ENCODE measurements around the gene DHRS12.

DHRS12 gene

DNA sequence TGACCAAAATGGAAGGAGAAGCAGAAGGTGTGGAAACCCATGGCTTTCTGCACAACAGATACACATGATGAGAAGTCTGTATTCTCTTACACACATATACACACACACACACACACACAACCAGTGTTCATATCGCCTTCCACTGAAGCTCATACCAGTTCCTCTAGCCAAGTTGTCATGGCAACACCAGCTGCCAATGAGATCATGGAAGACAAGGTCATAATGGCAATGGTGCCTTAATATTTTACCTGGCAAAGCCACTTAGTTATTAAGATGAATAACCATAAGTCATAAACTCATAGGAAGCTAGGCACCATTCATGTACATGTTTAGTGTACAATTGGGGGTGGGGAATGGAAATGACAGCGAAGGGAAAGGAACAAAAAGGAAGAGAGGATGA is 2.6 kb upstream of the DHRS12 start:
- peak in 4 of 6 experiments; percentile 8 to 27 (median 18) for DNase-seq

DNA sequence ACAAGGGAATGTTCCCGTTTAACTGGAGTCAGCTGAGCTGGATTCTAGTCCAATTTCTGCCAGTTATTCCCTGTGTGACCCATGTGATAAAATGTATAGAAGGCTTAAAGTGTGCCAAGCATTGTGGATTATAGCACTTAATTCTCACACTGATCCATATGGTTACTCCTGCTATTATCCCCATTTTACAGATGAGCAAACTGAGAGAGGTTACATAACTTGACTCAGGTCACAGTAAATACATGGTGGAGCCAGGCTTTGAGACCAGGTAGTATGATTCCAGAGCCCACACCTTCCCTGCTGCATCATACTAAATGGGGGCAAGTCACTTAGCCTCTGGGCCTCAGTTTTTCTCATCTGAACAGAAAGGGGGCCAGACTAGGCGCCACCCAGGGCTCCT is 2.0 kb upstream of the DHRS12 start:
- no peak for DNase-seq

DNA sequence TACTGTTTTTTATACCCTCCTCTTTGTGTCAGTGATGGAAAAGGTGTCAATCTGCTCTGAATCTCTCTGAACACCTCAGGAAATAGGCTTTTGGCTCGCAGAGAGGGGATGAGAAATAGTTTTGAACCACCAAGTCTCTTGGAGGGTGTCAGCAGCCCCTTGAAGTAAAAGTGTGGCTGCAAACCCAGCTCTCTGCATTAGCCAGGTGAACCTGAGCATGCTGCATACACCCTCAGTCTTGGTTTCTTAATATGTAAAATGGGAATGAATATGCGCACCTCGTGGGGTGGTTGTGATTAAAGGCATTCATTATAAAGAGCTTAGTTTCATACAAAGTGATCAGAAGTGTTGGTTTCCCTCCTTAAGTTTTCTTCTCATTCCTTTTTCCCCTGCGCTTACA is 1.4 kb upstream of the DHRS12 start:
- DNase-seq, result peak in 1 of 6 experiments; percentile 58

DNA sequence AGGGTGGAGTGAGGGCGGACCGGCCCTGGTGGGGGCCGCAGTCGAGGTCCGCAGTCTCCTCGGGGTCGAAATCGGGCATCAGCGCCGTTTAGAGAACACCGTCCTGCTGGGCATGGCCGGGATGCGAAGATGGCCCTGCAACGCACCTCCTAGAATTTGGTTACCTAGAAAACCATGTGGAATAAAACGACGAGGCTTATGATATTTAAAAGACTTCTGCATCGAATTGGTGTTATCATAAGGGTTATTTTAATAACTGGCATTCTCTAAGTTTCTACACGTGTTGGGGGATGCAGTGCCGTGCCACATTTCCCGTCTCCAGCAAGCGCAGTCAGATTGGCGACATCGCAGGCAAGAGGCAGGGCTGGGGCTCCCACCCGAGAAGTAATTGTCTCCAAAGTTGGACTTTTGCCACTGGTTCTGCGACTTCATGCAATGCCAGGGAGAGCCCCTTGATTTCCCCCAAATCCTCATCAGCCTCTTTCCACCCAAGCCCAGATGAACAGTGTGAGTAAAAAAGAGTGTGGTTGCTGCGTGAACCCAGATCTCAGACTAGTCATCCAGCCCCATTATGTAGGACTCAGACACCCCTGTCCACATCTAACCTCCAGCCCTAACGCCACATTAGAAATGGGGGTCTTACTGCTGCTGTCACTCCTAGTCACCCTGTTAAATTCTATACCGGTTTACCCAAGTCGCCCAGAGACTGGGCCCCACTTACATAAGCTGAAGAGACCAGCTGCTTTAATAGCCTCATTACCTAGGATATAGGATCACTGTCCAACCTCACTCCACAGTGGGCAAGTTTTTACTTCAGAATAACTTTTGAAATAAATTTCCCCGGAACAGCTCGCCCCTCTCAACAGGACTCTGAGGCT is 571 bp upstream of the DHRS12 start:
- peak in 4 of 6 experiments; percentile 31 to 81 (median 57) for DNase-seq

DNA sequence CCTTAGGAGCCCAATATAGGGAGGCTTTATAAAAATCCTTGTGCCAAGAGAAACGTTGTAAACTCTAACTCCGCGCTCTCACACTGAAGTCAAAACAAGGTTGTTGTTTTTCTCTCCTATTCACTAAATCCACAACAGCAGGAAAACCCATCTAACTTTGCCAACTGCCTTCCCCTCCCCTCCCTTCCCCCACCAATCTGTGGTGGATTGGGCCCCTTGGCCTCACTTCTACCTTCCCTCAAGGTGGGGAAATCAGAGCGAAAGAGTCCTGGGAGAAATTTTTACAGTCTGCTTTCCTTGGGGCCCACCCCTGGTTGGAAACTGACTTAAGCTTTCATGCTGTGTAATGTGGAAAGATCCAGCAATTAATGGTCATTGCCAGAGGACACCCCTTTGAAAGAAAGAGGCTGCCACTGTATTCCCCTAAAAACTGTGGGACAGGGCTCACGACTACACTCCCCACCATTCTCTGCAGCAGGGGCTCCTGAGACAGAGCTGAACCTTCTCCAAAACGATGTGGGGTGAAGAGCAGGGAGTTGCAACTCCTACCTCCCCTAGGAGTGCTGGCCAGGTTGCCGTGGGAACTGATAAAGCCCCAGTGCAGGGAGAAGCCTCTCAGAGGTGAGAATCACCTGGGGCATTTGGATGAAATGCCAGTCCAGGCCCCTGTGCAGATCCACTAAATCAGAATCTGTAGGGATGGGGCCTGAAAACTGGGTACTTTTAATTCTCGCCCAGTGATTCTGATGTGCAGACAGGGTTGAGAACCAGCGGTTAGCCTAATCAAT is 1.1 kb downstream of the DHRS12 start:
- DNase-seq, result no peak

DNA sequence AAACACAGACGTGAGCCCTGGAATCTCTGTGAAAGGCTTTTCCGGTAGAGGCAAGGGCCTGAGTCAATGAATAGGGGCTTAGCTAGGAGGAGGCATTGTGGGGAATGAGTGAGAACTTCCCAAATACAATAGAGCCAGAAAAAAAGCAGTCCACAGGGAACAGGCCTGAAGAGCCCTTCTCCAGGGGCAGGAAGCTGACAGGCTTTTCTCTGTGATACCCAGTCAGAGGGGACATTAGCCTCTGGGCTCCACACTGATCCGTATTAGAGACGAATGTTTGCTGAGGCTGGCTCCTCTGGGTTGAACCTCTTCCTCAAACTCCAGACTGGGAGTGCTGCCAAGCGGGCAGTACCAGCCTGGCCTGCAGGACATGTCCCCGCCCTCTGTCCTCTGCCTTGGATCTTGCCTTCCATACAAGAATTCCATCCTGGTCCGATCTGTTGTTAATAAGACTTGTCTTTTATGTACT is 2.3 kb downstream of the DHRS12 start:
- no peak for DNase-seq

DNA sequence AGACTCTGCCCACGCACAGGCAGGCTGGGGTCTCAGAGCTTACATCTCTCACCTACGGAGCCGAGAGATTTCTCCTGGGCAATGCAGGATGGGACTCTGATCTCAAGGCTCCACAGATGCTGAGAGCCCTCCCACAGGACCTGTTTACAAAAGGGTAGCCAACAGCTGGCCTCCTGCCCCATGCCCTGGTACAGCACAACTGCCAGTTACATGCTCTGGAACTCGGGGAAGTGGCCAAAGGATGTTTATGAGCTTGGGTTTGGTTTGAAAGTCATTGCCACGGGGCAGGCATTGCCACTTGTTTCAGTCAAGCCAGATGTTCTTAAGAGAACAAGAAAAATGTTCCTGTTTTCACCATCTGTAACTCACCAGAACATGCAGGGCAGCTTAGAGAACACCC is 3.5 kb downstream of the DHRS12 start:
- no peak for DNase-seq

DNA sequence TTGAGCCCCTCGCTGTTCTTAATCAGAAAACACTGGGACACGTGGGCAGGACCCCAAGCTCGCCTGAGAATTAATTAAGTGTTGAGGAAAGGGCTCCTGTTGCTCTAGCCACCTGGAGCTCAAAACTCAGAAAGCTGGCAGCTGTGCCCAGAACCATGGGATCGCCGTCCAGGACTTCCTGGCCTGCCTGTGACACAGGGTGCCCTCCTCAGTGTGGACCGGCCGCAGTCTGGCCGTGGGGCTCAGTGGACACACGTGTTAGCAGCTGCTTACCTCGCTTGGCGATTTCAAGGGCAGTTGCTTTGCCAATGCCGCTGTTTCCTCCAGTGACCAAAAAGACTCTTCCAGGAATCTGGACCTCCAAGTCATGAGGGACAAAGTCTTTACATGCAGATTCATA is 4.7 kb downstream of the DHRS12 start:
- no peak for DNase-seq

DNA sequence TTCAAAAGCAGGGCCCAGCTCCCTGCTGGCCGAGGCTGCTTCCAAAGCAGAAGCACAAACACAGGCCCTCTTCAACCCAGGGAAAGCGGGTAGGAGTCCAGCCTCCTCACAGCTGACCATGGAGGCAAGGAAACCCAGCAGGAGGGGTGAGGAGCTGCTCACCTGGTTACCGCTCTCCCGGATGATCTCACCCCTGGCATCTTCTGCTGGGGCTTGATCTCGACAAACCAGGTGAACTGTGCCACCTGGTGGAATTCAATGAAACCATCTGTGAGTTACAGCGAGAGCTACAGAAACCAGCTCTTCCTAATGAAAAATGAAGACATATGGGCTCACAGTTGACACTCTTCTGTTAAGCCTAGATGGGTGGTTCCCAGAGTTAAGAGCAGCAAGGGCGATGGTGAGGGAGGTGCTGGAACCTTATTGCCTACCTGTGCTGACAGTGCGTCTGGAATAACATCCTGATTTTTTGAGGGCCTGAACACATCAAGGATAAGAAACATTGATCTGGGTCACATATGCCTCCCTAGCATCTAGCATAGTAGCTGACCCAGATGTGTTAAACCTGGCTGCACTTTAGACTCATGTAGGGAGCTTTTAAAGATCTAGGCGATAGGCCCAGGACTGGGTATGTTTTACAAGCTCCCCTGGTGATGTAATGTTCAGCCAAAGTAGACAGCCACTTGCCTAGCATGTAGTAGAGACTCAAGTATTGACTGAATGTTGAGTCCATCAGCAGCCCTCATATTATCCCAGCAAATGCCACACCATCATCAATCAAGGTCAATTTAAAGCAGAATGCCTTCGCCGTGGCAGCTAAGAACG is 6.1 kb downstream of the DHRS12 start:
- peak; percentile 36 to 62 (median 44) for DNase-seq

DNA sequence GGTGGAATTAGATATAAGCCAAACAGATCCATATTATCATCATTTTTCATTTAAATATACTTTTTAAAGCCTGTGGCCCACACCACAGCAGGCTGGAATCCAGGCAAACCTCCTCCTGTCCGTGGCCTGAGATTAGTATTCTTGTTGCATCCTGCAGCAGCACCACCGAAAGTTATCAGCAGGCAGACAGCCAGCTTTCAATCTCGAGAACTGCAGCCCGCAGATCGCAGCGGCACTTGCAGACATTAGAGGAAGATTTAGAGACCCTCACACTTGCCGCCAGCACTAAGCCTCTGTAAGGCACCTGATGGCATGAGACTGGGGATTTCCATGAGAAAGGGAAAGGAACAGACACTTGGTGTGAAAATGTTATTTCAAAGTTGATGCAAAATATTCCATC is 7.4 kb downstream of the DHRS12 start:
- no peak for DNase-seq

DNA sequence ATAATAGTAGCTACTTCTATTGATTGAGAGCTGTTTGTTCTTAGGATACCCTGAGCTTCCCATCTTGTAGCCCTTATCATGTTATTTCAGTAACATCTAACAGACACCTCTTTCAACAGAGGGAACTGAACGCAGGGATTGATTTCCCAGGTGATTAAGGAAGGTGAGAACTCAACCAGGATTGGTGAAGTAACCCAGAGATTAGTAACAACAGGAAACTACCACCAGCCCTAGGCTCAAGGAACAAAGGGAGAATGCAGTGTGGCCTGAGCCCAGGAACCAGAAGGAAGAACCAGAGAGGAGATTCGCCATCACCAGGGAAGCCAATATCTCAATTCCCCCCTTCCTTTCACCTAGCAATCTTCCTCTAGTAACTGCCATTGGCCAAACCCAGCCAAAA is 8.5 kb downstream of the DHRS12 start:
- no peak for DNase-seq

DNA sequence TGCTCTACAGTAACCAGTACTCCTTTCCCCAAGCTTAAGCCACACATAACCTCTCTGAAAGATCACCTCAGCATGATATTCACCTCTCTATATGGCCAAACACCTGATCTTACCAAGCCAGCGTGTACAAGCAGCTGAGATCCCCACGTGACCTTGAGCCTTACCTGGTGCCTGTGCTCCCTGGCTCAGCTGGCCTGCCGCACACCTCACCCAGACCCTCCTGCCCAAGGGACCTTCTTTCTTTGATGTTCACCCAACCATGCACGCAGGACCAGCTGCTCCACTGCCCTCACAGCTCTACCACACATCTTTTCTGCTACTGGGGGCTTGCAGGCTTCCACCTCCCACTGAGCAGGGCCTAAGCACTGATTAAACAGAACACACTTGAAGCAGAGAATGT is 9.0 kb downstream of the DHRS12 start:
- DNase-seq, result no peak

DNA sequence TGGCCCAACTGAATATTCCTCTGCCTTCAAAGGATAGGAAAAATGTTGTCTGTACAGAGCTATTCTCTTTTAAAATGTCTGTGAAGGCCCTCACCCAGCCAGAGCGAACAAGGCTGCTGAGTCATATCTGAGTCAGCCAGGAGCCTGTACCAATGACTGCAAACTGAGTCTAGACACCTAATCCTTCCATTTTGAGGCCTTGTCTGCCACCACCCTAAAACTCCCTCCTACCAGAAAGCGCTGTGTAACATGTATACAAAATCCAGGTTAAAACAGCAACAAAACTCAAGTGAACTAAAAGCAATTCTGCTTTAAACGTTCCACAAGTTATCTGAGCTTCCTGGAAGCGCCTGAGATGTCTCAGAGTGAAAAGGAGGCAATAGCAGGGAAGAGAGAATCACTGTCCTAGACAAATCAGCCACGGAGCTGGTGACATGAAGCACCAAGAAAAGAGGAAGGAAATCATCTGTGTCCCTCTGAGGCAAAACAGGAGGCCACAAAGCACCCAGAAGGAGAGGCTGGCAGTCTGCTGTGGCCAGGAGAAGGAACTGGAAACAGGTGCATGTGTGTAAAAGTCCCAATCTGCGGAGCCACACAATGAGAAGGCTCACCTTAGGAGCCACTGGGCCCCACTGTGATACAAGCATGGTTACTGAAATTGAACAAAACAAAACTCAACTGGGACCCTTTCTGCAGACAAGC is 10.2 kb downstream of the DHRS12 start:
- DNase-seq, result no peak

DNA sequence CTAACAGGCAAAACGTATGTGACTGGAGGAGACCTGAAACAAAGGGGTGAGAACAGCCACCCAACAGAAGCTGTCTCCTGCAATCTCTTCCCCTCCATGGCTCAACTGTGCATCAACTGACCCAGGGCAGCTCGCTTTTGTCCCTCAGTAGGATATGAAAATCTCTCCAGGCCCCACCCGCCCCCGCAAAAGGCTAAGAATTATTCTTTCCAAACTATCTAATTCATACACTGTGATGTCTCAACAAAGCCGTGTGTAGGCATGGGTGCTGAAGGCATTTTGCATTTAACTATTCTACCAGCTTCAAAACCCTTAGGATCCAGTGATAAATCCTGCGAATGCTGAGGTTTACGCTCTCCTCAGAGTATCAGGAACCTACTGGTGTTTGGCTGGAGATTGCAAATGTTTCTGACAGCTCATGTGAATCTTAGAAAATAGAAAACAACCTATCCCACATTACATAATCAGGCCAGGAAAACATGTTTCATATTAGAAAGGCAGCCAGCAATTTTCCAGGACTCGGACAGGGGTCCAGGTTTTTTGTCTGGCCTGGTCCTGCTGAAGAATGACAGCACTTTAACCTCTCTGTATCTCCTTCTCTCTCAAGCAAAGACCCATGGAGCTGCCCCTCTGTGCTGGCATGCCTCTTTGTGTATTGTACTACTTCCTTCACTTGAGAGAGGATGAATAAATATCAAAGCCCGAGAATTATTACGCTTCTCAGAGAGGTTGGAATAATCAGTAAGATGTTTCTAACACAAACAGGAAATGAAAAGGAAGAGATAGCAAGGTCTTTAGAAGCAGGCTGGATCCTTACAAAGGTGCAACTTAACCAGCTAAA is 17.3 kb downstream of the DHRS12 start:
- DNase-seq, result no peak

DNA sequence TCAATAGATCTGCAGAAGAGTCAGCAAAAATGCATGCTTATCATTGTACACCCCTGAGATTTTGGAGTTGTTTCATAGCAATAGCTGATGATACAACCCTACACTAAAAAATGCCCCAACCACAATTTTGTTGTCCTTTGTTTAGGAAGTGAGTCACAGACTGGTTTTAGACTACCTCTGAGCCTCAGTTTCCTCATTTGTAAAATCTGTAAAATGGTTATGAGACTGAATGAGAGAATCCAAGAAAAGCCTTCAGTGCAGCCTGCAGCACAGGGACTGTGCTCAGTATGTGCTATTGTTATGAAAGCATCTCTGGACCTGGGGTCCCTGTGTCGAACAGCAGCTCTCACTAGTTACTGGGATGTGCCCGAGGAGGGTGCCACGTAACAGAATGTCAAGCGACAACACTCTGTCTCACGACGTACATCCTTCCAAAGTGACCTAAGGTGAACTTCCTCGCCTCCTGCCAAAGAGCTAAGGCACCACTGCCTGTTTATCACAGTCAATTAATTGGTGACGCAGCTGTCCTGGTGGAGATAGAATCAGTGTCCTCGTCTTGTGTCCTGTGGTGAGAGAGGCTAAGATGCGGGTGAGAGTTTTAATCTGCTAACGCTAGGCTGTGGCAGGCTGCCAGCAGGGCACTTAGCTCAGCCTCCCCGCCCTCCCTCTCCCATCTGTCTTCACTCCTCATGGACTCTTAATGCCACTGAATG is 18.1 kb downstream of the DHRS12 start:
- no peak for DNase-seq

DNA sequence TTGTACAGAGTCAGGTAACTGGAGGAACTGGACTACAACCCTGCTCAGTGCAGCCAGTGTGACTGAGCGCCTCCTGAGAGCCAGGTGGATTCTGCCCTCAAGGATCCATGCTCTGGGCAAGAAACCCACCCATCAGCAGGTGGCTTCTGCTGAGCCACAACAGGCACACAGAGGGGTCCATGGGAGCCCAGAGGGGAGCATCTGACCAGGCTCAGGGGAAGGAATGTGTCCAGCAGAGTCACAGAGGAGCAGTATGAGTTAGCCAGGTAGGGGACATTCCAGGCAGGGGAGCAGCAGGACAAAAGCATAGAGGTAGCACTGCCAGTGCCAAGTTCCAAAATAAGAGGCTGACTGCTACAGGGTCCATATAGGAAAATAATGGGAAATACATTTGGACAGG is 19.9 kb downstream of the DHRS12 start:
- no peak for DNase-seq

DNA sequence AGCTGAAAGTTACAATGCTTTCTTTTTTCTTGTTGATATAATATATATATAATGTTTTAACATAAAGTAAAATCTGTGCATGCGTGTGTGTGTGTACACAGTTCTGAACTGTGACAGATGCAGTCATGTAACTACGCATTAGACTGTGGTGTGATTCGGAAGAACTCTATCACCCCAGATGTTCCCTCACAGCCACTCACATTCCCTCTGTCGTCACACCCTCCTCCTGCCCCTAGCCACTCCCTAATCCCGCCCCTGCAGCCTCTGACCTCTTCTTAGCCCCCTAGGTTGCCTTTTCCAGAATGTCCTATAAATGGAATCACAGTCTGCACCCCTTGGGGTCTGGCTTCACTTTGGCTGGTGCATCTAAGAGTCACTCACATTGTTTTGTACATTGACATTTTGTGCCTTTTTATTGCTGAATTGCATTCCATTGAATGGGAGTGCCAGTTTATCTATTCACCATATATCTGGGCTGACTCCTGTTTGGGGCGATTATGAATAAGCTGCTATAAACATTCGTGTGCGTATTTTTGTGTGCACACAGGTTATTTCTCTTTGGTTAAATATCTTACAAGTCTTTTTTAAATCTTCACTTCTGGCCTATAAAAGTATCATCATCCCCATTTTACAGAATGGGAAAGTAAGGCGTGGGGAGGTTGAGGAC is 20.4 kb downstream of the DHRS12 start:
- DNase-seq, result no peak

DNA sequence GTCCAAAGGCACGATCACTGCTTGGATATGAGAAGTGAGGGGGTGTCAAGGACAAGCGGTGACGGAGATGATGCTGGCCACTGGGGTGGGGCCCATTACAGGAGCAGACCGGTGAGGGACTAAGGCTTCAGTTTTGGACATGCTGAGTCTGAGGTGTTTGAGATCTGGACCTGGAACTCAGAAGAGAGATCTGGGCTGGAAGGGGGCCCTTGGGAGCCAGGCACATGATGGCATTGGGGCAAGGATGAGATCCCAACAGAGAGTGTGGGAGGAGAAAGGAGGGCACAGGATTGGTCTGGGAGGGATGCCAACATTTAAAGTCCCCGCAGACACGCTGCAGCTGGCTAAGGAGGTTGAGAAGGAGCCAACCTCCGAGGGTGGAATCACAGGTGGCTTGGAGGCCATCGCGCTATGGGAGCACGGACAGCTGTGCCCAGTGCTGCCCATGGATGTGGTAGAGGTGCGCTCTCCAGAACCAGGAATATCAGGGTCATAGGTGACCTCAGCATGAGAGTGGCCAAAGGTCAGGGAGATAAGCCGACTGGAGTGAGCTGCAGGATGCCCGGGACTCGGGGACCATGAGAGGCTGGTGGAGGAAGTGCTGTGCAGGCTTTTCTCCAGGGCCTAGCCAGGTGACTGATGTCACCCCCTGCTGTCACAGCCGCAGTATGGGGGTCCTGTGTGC is 21.8 kb downstream of the DHRS12 start:
- DNase-seq, result no peak

DNA sequence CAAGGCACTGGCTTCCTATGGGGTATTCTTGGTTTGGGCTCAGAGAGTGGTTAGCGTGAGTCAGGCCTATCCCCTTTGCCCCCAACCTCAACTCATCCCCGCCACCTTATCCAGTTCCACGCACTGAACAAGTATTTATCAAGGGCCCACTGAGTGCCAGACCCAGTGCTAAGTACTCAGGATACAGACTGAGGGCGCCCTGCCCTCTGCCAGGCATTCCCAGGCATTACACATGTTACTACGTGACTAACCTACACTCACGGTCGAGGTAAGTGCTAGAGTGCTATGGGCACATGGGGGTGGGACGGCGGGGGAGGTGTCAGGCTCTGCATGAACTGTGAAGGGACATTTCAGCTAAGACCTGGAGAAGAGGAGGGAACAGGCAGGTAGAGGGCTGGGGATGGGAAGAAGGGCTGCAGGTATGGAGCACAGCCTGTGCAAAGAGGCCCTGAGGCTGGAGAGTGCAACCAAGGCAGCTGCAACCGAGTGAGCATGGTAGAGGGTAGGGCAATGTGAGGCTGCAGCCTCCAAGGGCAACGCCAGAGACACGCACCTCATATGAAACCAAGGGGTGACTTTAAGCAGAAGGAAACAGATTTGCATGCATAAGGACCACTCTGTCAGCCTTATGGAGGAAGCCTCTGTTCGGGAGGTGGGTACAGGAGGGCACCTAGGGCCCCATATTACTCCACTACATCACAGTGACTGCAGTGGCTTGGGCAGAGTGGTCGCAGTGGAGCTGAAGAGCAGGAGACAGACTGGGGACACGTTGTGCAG is 22.5 kb downstream of the DHRS12 start:
- DNase-seq, result peak in 1 of 6 experiments; percentile 4

All from stimulated activated naive CD4-positive, alpha-beta T cell (primary cell).